ENCODE measurements around the gene SLC9C2.
"Not testable (repeated sequence)": the region's sequence is repeated elsewhere in the genome, so short reads cannot be mapped to it uniquely, and the experiment has no call there.

SLC9C2 gene

DNA sequence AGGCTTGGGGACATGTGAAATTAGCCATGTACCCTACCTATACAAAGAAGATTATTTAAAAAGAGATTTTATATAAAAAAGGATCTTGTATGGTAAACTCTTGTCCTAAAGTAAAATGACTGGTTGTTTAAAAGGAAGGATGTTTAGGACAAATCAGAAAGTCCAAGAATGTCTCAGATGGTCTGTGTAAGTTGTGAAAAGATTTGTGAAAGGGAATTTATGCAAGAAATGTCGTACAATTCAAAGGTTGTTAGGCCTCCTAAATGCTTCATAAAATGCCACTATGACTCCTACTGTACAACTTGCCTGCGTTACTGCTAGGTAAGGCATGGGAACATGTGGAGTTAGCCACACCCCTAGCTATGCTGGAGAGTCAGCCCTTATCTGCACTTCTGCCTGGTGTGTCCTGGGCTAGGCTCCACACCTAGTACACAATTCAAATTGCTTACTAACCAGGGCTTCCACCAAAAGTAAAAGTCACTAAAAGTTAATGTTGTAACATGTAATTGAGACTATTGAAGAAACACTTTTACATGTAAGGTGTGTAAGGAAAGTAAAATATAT, 106.0 kb downstream of the SLC9C2 start:
- Histone ChIP-seq H3K9ac (ENCODE audit: low read length) (no peak overlapping the region), H3K27ac (ENCODE audit: low read length) (no peak overlapping the region), H3K9me3 (replicated peaks; ENCODE audit: insufficient read depth, low read length) (no peaks in the 10 kb centered on the region), H3K27me3 (replicated peaks; ENCODE audit: insufficient read depth, low read length) (no peaks in the 10 kb centered on the region), H3K4me3 (ENCODE audit: low read length) (no peak overlapping the region), H3F3A (ENCODE audit: insufficient read depth, low read length) (no peaks in the 10 kb centered on the region), H3K79me2 (ENCODE audit: low read length) (no peaks in the 10 kb centered on the region), H4K20me1 (ENCODE audit: insufficient read depth, low read length) (no peaks in the 10 kb centered on the region), H3K4me1 (ENCODE audit: low read length) (no peaks in the 10 kb centered on the region), H3K9me2 (replicated peaks; ENCODE audit: insufficient read depth, low read length) (no peaks in the 10 kb centered on the region), H2AFZ (ENCODE audit: low read length) (no peak overlapping the region), H3K4me2 (ENCODE audit: low read depth, low read length) (no peak overlapping the region), H3K36me3 (replicated peaks; ENCODE audit: insufficient read depth, low read length) (no peaks in the 10 kb centered on the region)
- no peak for DNase-seq
- TF ChIP-seq EZH2 (optimal IDR thresholded peaks at IDR 0.05; ENCODE audit: low read depth, low read length): no peak
- TF ChIP-seq CTCF (IDR thresholded peaks at IDR 0.05; ENCODE audit: low read length): no peak
- no peak for TF ChIP-seq EZH2phosphoT487 (IDR thresholded peaks at IDR 0.05; ENCODE audit: low read length)

DNA sequence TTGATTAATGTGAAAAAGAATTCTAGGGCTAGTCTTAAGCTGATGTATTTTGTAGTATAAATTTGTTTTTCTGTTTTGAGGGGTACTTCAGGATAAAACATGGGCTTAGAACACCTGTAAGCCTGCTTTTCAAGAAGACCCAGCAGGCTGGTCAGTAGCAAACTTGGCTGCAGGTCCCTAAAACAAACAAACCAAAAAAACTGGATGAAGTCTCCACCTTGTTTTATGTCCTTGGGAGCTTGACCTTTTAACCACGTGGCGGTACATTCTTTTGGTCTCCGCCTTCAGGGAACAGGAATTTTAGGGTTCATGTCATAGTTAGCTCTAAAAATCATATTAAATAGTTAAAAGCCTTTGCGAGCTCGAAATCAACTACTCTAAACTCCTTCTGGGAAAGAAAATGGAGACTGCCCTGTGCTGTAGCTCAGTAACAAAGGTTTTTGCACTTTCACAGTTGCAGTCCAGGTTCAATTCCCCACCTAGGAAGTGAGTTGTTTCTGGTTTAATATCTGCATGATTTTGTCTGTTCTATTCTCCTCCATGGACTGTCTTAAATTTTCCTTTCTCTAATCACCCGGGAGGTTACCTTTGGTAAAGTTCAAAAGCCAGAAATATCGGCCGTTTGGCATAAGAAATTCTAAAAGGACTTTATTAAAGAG, 107.1 kb downstream of the SLC9C2 start:
- no peak overlapping the region for H3K4me2 ChIP-seq (ENCODE audit: low read depth, low read length)
- no peak for TF ChIP-seq EZH2phosphoT487 (IDR thresholded peaks at IDR 0.05; ENCODE audit: low read length)
- TF ChIP-seq CTCF (IDR thresholded peaks at IDR 0.05; ENCODE audit: low read length): no peak
- no peak for TF ChIP-seq EZH2 (optimal IDR thresholded peaks at IDR 0.05; ENCODE audit: low read depth, low read length)

DNA sequence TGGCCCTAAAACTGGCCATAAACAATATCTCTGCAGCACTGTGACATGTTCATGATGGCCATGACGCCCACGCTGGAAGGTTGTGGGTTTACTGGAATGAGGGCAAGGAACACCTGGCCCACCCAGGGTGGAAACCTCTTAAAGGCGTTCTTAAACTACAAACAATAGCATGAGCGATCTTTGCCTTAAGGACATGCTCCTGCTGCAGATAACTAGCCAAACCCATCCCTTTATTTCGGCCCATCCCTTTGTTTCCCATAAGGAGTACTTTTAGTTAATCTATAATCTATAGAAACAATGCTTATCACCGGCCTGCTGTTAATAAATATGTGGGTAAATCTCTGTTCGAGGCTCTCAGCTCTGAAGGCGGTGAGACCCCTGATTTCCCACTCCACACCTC, 109.7 kb downstream of the SLC9C2 start:
- not testable (repeated sequence) for DNase-seq; H3K9ac ChIP-seq (ENCODE audit: low read length); H3K27me3 ChIP-seq (replicated peaks; ENCODE audit: insufficient read depth, low read length); H3F3A ChIP-seq (ENCODE audit: insufficient read depth, low read length); H3K36me3 ChIP-seq (replicated peaks; ENCODE audit: insufficient read depth, low read length); H4K20me1 ChIP-seq (ENCODE audit: insufficient read depth, low read length); H3K27ac ChIP-seq (ENCODE audit: low read length); H3K9me3 ChIP-seq (replicated peaks; ENCODE audit: insufficient read depth, low read length); H3K4me1 ChIP-seq (ENCODE audit: low read length); H3K4me3 ChIP-seq (ENCODE audit: low read length); H2AFZ ChIP-seq (ENCODE audit: low read length); H3K79me2 ChIP-seq (ENCODE audit: low read length); H3K4me2 ChIP-seq (ENCODE audit: low read depth, low read length); H3K9me2 ChIP-seq (replicated peaks; ENCODE audit: insufficient read depth, low read length)

More for the DNA sequence above, 107.1 kb downstream of the SLC9C2 start:
- H3K9ac ChIP-seq (ENCODE audit: low read length): no peak overlapping the region
- H3K4me1 ChIP-seq (ENCODE audit: low read length): no peaks in the 10 kb centered on the region
- no peak overlapping the region for H3K4me3 ChIP-seq (ENCODE audit: low read length)
- DNase-seq: peak; percentile 0
- no peaks in the 10 kb centered on the region for H3K9me3 ChIP-seq (replicated peaks; ENCODE audit: insufficient read depth, low read length)
- H3K9me2 ChIP-seq (replicated peaks; ENCODE audit: insufficient read depth, low read length): no peaks in the 10 kb centered on the region
- no peaks in the 10 kb centered on the region for H3F3A ChIP-seq (ENCODE audit: insufficient read depth, low read length)
- H3K27me3 ChIP-seq (replicated peaks; ENCODE audit: insufficient read depth, low read length): no peaks in the 10 kb centered on the region
- H2AFZ ChIP-seq (ENCODE audit: low read length): no peak overlapping the region
- H3K36me3 ChIP-seq (replicated peaks; ENCODE audit: insufficient read depth, low read length): no peaks in the 10 kb centered on the region
- H3K79me2 ChIP-seq (ENCODE audit: low read length): no peaks in the 10 kb centered on the region
- H4K20me1 ChIP-seq (ENCODE audit: insufficient read depth, low read length): no peaks in the 10 kb centered on the region
- no peak overlapping the region for H3K27ac ChIP-seq (ENCODE audit: low read length)

- Histone ChIP-seq H3K79me2 (ENCODE audit: low read length) (no peaks in the 10 kb centered on the region), H3K27me3 (replicated peaks; ENCODE audit: insufficient read depth, low read length) (no peaks in the 10 kb centered on the region), H4K20me1 (ENCODE audit: insufficient read depth, low read length) (no peaks in the 10 kb centered on the region), H3K9ac (ENCODE audit: low read length) (no peak overlapping the region), H3K9me2 (replicated peaks; ENCODE audit: insufficient read depth, low read length) (no peaks in the 10 kb centered on the region), H3F3A (ENCODE audit: insufficient read depth, low read length) (no peaks in the 10 kb centered on the region), H2AFZ (ENCODE audit: low read length) (no peak overlapping the region), H3K36me3 (replicated peaks; ENCODE audit: insufficient read depth, low read length) (no peaks in the 10 kb centered on the region; the same call in 1 of the 2 replicates), H3K4me3 (ENCODE audit: low read length) (no peak overlapping the region), H3K9me3 (replicated peaks; ENCODE audit: insufficient read depth, low read length) (no peaks in the 10 kb centered on the region), H3K4me1 (ENCODE audit: low read length) (no peaks in the 10 kb centered on the region), H3K4me2 (ENCODE audit: low read depth, low read length) (no peak overlapping the region), H3K27ac (ENCODE audit: low read length) (no peak overlapping the region)
- no peak for TF ChIP-seq EZH2 (optimal IDR thresholded peaks at IDR 0.05; ENCODE audit: low read depth, low read length)
- no peak for TF ChIP-seq EZH2phosphoT487 (IDR thresholded peaks at IDR 0.05; ENCODE audit: low read length)
- no peak for TF ChIP-seq CTCF (IDR thresholded peaks at IDR 0.05; ENCODE audit: low read length)
- DNase-seq: no peak
Measured at GRCh38 chr1:173491508-173491907, 111.4 kb downstream of the SLC9C2 start.

All from MM.1S (cell line).